Stomach smooth muscle (tissue), 2 donors: Measurements from ENCODE around the gene PGAP3.

Source experiments
- H3K27ac ChIP-seq: one replicate; pipeline ENCODE4 v1.7.0; 2013; ENCODE audit warnings: mild to moderate bottlenecking, low read length, inconsistent platforms
- H3K27me3 ChIP-seq, 2 donors: one replicate each; pipeline ENCODE4 v1.7.0; 2013; ENCODE audit warnings: low read length in 2 of 2; ENCODE audit not compliant: insufficient read depth in 2 of 2, control insufficient read depth in 1 of 2
- H3K36me3 ChIP-seq, 2 donors: one replicate each; pipeline ENCODE4 v1.7.0; 2013; ENCODE audit warnings: low read length in 2 of 2; ENCODE audit not compliant: control insufficient read depth in 2 of 2, insufficient read depth in 2 of 2
- H3K4me1 ChIP-seq: one replicate; pipeline ENCODE4 v1.7.0; 2013; ENCODE audit warnings: low read length; ENCODE audit not compliant: control insufficient read depth, insufficient read depth
- H3K4me3 ChIP-seq, 2 donors: one replicate each; pipeline ENCODE4 v1.7.0; 2013; ENCODE audit warnings: low read length in 2 of 2
- H3K9ac ChIP-seq, 2 donors: one replicate each; pipeline ENCODE4 v1.7.0; 2013; ENCODE audit warnings: low read length in 2 of 2, mild to moderate bottlenecking in 1 of 2
- H3K9me3 ChIP-seq, 2 donors: one replicate each; pipeline ENCODE4 v1.7.0; 2013; ENCODE audit warnings: low read length in 2 of 2; ENCODE audit not compliant: control insufficient read depth in 2 of 2
- donor health status: healthy.
- donor health status: Pancreatic carcinoma.

Gene PGAP3

DNA sequence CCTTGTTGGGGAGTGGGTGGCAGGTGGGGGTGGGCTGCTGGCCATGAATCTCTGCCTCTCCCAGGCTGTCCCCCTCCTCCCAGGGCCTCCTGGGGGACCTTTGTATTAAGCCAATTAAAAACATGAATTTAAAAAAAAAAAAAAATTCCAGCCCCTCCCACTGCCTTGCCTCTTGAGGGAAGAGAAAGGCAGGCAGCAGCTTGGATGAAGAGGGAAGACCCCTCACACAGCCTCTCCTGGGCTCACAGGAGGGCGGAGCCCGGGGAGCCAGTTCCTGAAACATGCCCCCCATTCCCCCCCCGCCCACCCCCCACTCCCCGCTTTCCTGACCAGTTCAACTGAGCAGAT, 24.5 kb downstream of the PGAP3 start:
- H3K4me3 ChIP-seq: no peak overlapping the region
- H3K27me3 ChIP-seq: peaks cover 16 to 27% of the 10 kb centered on the region in 2 donors
- no peaks in the 10 kb centered on the region for H3K9me3 ChIP-seq
- H3K4me1 ChIP-seq: peaks cover 25% of the 10 kb centered on the region
- peaks cover 14 to 17% of the 10 kb centered on the region in 2 donors for H3K36me3 ChIP-seq
- H3K9ac ChIP-seq: no peak overlapping the region
- no peak overlapping the region for H3K27ac ChIP-seq

DNA sequence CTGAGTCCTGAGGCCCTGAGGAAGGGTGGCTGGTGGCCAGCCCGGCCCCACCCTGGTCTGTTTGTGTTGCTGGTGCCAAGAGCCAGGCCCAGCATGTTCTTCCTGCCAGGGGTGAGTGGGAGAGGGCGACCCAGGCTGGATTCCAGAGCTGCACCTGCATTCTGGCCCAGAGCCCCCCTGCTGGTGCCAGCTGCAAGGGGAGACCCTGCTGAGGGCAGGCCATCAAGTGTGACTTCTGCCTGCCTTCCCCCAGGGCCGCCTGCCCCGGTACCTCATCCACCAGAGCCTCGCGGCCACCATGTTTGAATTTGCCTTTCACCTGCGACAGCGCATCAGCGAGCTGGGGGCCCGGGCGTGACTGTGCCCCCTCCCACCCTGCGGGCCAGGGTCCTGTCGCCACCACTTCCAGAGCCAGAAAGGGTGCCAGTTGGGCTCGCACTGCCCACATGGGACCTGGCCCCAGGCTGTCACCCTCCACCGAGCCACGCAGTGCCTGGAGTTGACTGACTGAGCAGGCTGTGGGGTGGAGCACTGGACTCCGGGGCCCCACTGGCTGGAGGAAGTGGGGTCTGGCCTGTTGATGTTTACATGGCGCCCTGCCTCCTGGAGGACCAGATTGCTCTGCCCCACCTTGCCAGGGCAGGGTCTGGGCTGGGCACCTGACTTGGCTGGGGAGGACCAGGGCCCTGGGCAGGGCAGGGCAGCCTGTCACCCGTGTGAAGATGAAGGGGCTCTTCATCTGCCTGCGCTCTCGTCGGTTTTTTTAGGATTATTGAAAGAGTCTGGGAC, 25.1 kb downstream of the PGAP3 start:
- Histone ChIP-seq H3K27ac (no peak overlapping the region), H3K4me1 (peaks cover 20% of the 10 kb centered on the region), H3K9me3 (no peaks in the 10 kb centered on the region), H3K36me3 (peaks cover 18 to 21% of the 10 kb centered on the region in 2 donors), H3K9ac (no peak overlapping the region), H3K4me3 (no peak overlapping the region), H3K27me3 (peaks cover 16 to 21% of the 10 kb centered on the region in 2 donors)

GRCh38 chr17:39661744-39662541, 25.9 kb downstream of the PGAP3 start:
- Histone ChIP-seq H3K4me3 (no peak overlapping the region), H3K36me3 (peaks cover 21 to 22% of the 10 kb centered on the region in 2 donors), H3K9ac (no peak overlapping the region), H3K27ac (no peak overlapping the region), H3K27me3 (peaks cover 12 to 13% of the 10 kb centered on the region in 2 donors), H3K9me3 (no peaks in the 10 kb centered on the region), H3K4me1 (peaks cover 19% of the 10 kb centered on the region)

- H3K4me3 ChIP-seq: no peak overlapping the region
- peaks cover 21 to 22% of the 10 kb centered on the region in 2 donors for H3K36me3 ChIP-seq
- no peak overlapping the region for H3K27ac ChIP-seq
- H3K4me1 ChIP-seq: peaks cover 10% of the 10 kb centered on the region
- H3K9me3 ChIP-seq: no peaks in the 10 kb centered on the region
- no peak overlapping the region for H3K9ac ChIP-seq
- H3K27me3 ChIP-seq: peaks cover 1 to 2% of the 10 kb centered on the region in 2 donors
Measured at GRCh38 chr17:39660397-39661385, 27.2 kb downstream of the PGAP3 start.

GRCh38 chr17:39660011-39660360, 27.9 kb downstream of the PGAP3 start:
- Histone ChIP-seq H3K9me3 (no peaks in the 10 kb centered on the region), H3K27ac (no peak overlapping the region), H3K4me3 (no peak overlapping the region), H3K4me1 (peaks cover 8% of the 10 kb centered on the region), H3K27me3 (no peaks in the 10 kb centered on the region), H3K36me3 (peaks cover 21 to 22% of the 10 kb centered on the region in 2 donors), H3K9ac (no peak overlapping the region)

DNA sequence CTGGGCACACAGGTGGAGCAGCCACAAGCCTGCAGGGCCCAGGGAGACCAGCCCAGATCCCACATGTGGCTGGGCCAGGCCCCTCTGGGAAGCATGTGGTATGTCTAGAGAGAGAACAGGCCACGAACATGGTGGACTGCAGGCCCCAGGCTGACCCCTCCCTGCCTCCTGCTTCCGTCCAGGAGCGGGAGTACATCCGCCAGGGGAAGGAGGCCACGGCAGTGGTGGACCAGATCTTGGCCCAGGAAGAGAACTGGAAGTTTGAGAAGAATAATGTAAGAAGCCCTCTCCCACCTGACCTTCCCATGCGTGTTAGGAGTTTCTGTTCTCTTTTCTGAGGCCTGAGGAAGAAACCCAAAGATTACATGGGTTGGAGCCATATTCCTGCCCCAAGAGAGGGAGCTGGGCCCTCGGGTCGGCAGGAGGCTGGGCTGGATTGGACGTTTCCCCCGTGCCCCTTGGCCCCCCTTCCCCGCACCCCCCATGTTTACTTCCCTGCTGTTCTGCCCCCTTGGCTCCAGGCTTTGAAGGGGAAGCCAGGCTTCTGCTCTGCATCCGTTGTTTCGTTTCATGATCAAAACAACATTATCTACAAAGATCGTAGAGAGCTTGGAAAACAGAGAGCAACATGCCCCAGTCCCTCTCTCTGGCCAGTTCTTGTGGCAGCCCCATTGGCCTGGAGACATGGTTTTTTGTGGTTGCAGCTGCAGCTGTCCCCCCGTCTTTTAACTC, 28.4 kb downstream of the PGAP3 start:
- peaks cover 21 to 22% of the 10 kb centered on the region in 2 donors for H3K36me3 ChIP-seq
- H3K27me3 ChIP-seq: no peaks in the 10 kb centered on the region
- peaks cover 6% of the 10 kb centered on the region for H3K4me1 ChIP-seq
- H3K9me3 ChIP-seq: no peaks in the 10 kb centered on the region
- no peak overlapping the region for H3K9ac ChIP-seq
- H3K27ac ChIP-seq: no peak overlapping the region
- no peak overlapping the region for H3K4me3 ChIP-seq

- no peaks in the 10 kb centered on the region for H3K27me3 ChIP-seq
- H3K9ac ChIP-seq: no peak overlapping the region
- H3K4me1 ChIP-seq: peaks cover 4% of the 10 kb centered on the region
- H3K4me3 ChIP-seq: no peak overlapping the region
- peaks cover 21 to 22% of the 10 kb centered on the region in 2 donors for H3K36me3 ChIP-seq
- H3K9me3 ChIP-seq: no peaks in the 10 kb centered on the region
- H3K27ac ChIP-seq: no peak overlapping the region
Measured at GRCh38 chr17:39658760-39659159, 29.1 kb downstream of the PGAP3 start.

DNA sequence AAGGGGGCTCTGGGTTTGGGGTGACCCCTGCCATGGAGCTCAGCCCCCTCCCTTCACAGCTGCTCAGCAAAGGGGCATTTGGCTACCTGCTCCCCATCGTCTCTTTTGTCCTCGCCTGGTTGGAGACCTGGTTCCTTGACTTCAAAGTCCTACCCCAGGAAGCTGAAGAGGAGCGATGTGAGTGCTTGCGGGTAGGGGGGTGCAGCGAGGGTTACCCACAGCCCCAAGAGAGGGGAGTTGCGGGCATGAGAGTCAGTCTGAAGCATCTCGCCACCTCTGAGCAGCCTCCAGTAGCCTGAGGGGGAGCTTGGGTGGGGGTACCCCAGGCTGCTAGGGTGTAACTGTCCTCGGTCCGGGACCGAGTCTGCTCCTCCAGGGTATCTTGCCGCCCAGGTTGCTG, 29.5 kb downstream of the PGAP3 start:
- Histone ChIP-seq H3K4me1 (peaks cover 4% of the 10 kb centered on the region), H3K4me3 (no peak overlapping the region), H3K27me3 (no peaks in the 10 kb centered on the region), H3K9me3 (no peaks in the 10 kb centered on the region), H3K9ac (no peak overlapping the region), H3K36me3 (peaks cover 21 to 22% of the 10 kb centered on the region in 2 donors), H3K27ac (no peak overlapping the region)

DNA sequence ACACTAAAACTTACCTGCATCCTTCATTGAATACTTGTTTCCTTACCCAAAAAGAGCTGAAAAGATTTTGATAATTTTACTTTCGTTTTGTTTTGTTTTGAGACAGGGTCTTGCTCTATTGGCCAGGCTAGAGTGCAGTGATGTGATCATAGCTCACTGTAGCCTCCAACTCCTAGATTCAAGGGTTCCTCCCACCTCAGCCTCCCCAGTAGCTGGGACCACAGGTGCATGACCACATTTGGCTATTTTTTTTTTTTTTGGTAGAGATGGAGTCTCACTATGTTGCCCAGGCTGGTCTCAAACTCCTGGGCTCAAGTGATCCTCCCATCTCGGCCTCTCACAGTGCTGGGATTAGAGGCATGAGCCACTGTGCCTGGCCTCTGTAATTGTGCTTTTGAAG, 32.8 kb downstream of the PGAP3 start:
- Histone ChIP-seq H3K9me3 (no peaks in the 10 kb centered on the region), H3K4me1 (peaks cover 7% of the 10 kb centered on the region), H3K4me3 (no peak overlapping the region), H3K9ac (no peak overlapping the region), H3K27me3 (no peaks in the 10 kb centered on the region), H3K27ac (no peak overlapping the region), H3K36me3 (peaks cover 11 to 16% of the 10 kb centered on the region in 2 donors)
